HepG2 (cell line): ENCODE measurements around the gene DAB2IP. TPM values are rescaled to one million over a fixed set of nuclear protein-coding genes. Genes with fewer than 3 reads are reported as not detected.

ENCODE experiments used
- ATAC-seq: fragments of 200-7000 bp; cut with Tn5 transposase; 3 replicates; pipeline ENCODE4 v1.9.1; 2020; ENCODE audit warnings: mild to moderate bottlenecking, moderate library complexity
- BruUV-seq: library from RNA; stranded (reverse); fragments of 400-500 nt; replicated peaks from 2 replicates; lab custom pipeline; 2021; lab: Mats Ljungman, UMichigan
- CTCF ChIA-PET: fragments of 300-600 bp; formaldehyde crosslinking; extraction: SDS; loops from one replicate; lab custom pipeline; 2021; ENCODE audit warnings: low total read pairs, inconsistent platforms, low intra/inter-chr PET ratio; lab: Yijun Ruan, JAX
- POLR2A ChIA-PET: fragments of 350-600 bp; sonication (Branson Sonifier 250); formaldehyde crosslinking; loops from one replicate; lab custom pipeline; 2020; ENCODE audit warnings: antibody characterized with exemption, inconsistent platforms; lab: Yijun Ruan, JAX
- DNase-seq: peaks from one replicate; pipeline ENCODE4 v3.0.0-alpha.2; 2015; ENCODE audit warnings: low spot score
- FAIRE-seq: peaks from 3 replicates; lab custom pipeline; 2011; peaks lifted over from hg19 to GRCh38; lab: Jason Lieb, UNC
- H2AFZ ChIP-seq: one replicate; pipeline ENCODE4 v1.6.1; 2011; ENCODE audit warnings: low read length, inconsistent platforms
- H3K27ac ChIP-seq: fragments of 300-600 bp; 3 replicates; pipeline ENCODE4 v1.8.0; 2011; ENCODE audit warnings: mixed run types, mild to moderate bottlenecking, mixed read lengths, low read length, inconsistent platforms; ENCODE audit not compliant: insufficient read depth; ENCODE audit errors: extremely low read length
- H3K27me3 ChIP-seq, 2 experiments: fragments of 200-600 bp in 1 of 2; 2 replicates in 1 of 2; 3 replicates in 1 of 2; pipeline versions ENCODE4 v1.6.0 to v1.8.0; 2011; ENCODE audit warnings: low read length in 2 of 2, mild to moderate bottlenecking in 2 of 2, moderate library complexity in 2 of 2, inconsistent platforms in 1 of 2; ENCODE audit not compliant: insufficient read depth in 2 of 2, control insufficient read depth in 1 of 2
- H3K36me3 ChIP-seq, 2 experiments: fragments of 200-600 bp in 1 of 2; replicated peaks in 1 of 2; 2 replicates in 1 of 2; 3 replicates in 1 of 2; pipeline versions ENCODE4 v1.5.1 to v1.8.0; 2011; ENCODE audit warnings: low read length in 2 of 2, inconsistent platforms in 1 of 2; ENCODE audit not compliant: insufficient read depth in 2 of 2, control insufficient read depth in 1 of 2
- H3K4me1 ChIP-seq: 2 replicates; pipeline ENCODE4 v1.5.1; 2012; ENCODE audit warnings: low read length, inconsistent platforms; ENCODE audit not compliant: insufficient read depth
- H3K4me2 ChIP-seq: 2 replicates; pipeline ENCODE4 v1.6.0; 2011; ENCODE audit warnings: low read depth, low read length, inconsistent platforms
- H3K4me3 ChIP-seq, 3 experiments: fragments of 200-600 bp in 1 of 3; sonication (generic), shearing (Covaris generic) in 1 of 3; replicated peaks in 1 of 3; 2 replicates each; pipeline ENCODE4 v1.5.1; 2011 to 2016; ENCODE audit warnings: low read length in 3 of 3, inconsistent platforms in 2 of 3, low read depth in 2 of 3, mild to moderate bottlenecking in 2 of 3, control low read depth in 1 of 3, mixed read lengths in 1 of 3; ENCODE audit not compliant: insufficient read depth in 1 of 3
- H3K79me2 ChIP-seq: one replicate; pipeline ENCODE4 v1.6.1; 2011; ENCODE audit warnings: low read length, inconsistent platforms; ENCODE audit not compliant: insufficient read depth
- H3K9ac ChIP-seq: 2 replicates; pipeline ENCODE4 v1.6.0; 2011; ENCODE audit warnings: mild to moderate bottlenecking, low read depth, low read length, inconsistent platforms; ENCODE audit not compliant: insufficient read depth
- H3K9me3 ChIP-seq: 2 replicates; pipeline ENCODE4 v1.5.1; 2012; ENCODE audit warnings: mild to moderate bottlenecking, low read length
- H4K20me1 ChIP-seq: 2 replicates; pipeline ENCODE4 v1.6.0; 2011; ENCODE audit warnings: inconsistent platforms, mild to moderate bottlenecking, low read length, moderate library complexity; ENCODE audit not compliant: insufficient read depth
- CENPX ChIP-seq: sonication (generic); formaldehyde crosslinking; IDR thresholded peaks from 2 replicates; pipeline ENCODE4 v1.9.0; 2021; ENCODE audit warnings: mild to moderate bottlenecking, missing genetic modification reagents, moderate library complexity
- FOSL2 ChIP-seq: sonication (generic); formaldehyde crosslinking; IDR thresholded peaks from 2 replicates; pipeline ENCODE4 v1.4.0; 2020; ENCODE audit warnings: missing genetic modification reagents
- GFI1 ChIP-seq: sonication (generic); formaldehyde crosslinking; IDR thresholded peaks from 2 replicates; pipeline ENCODE4 v1.5.0; 2020; ENCODE audit warnings: missing genetic modification reagents, mild to moderate bottlenecking, borderline replicate concordance
- NFRKB ChIP-seq: fragments of 450-650 bp; IDR thresholded peaks from 2 replicates; pipeline ENCODE4 v1.6.1; 2017
- SNAI1 ChIP-seq: sonication (generic); formaldehyde crosslinking; IDR thresholded peaks from 2 replicates; pipeline ENCODE4 v1.5.0; 2020; ENCODE audit warnings: mild to moderate bottlenecking, missing genetic modification reagents, borderline replicate concordance
- SNAPC2 ChIP-seq: sonication (generic); formaldehyde crosslinking; IDR thresholded peaks from 2 replicates; pipeline ENCODE4 v1.8.1; 2022; ENCODE audit warnings: mild to moderate bottlenecking, missing genetic modification reagents
- TOE1 ChIP-seq: sonication (generic); formaldehyde crosslinking; IDR thresholded peaks from 2 replicates; pipeline ENCODE4 v1.4.0; 2020; ENCODE audit warnings: mild to moderate bottlenecking, missing genetic modification reagents
- TRIM22 ChIP-seq: fragments of 450-650 bp; IDR thresholded peaks from 2 replicates; pipeline ENCODE4 v1.6.1; 2017
- ZNF674 ChIP-seq: sonication (generic); formaldehyde crosslinking; IDR thresholded peaks from 2 replicates; pipeline ENCODE4 v1.5.0; 2020; ENCODE audit warnings: low read depth, mild to moderate bottlenecking, missing genetic modification reagents
- ZNF768 ChIP-seq: sonication (generic); formaldehyde crosslinking; IDR thresholded peaks from 2 replicates; pipeline ENCODE4 v1.4.0; 2020; ENCODE audit warnings: missing genetic modification reagents
- WGBS: methylation state at CpG from one replicate; pipeline ENCODE4 v1.1.6; 2017; ENCODE audit warnings: low lambda C conversion rate; 5-methylcytosine and 5-hydroxymethylcytosine counted together
- in situ Hi-C: cut with HindIII; loops from 2 replicates; pipeline ENCODE4 v1.10.0; 2017; ENCODE audit warnings: low pct_unique_long_range_greater_than_20kb; ENCODE audit not compliant: extremely low pct_ligation_motif_present
- intact Hi-C: fragments of 100-400 bp; cut with micrococcal nuclease; formaldehyde crosslinking; loops from one replicate; pipeline ENCODE4 v1.10.0; 2022; ENCODE audit not compliant: unreplicated experiment
- polyA plus RNA-seq, 8 experiments: library from polyadenylated mRNA; depleted of rRNA in 3 of 8; stranded (reverse) in 7 of 8; unstranded in 1 of 8; fragments of >200 nt; fragmentation: Illumina TruSeq in 4 of 8; extraction: Trizol in 4 of 8; gene quantifications; 2 replicates each; pipeline versions ENCODE4 v1.2.1 to v1.2.3, GENCODE V29; 2011 to 2016; ENCODE audit warnings: low read depth in 4 of 8, missing spikeins in 1 of 8, mixed read lengths in 1 of 8; ENCODE audit not compliant: insufficient read depth in 1 of 8
- total RNA-seq, 5 experiments: library from RNA; depleted of rRNA; stranded (reverse); fragments of >200 nt; fragmentation: Illumina TruSeq; extraction: Trizol; gene quantifications; 2 replicates each; pipeline ENCODE4 v1.2.3, GENCODE V29; 2016; ENCODE audit warnings: low read depth in 1 of 5

DAB2IP gene
- total and polyA plus RNA-seq, 2 of the 13 experiments (the other 11 are each of a cell fraction or from before 2014, with no cell fraction given), result 25.3 to 37.9 TPM

DNA sequence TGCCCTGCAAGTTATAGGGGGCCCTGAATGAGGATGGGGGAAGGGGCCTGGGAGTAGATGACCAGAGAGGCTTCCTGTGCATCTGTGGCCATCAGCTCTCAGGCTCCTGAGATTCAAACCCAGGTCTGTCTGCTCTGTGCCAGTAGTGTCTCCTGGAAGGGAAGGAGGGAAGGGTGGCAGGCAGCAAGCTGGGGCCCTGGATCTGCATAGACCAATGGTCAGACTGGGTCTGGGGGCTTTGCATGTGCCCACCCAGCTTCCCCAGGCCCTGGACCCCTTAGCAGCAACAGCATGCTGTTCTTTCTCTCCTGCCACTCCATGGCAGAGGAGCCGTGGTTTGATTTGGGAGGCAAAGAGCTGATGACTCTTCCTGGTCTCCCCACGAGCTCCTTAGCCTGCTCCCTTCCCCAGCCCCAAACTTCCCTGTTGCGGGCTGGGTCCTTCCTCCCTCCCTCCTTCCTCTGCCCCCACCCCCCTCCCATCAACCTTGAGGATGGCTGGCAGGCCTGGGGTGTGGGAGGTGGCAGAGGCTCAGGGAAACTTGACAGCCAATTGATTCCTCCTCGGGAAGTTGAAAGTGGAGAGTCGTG, 31.6 kb downstream of the DAB2IP start:
- DNase-seq (no peak), ATAC-seq (no peak), FAIRE-seq (no peak)
- H3K36me3 ChIP-seq, result no peaks in the 10 kb centered on the region; a peak in 1 of 5 replicates
- in situ Hi-C loops (no loop called here), intact Hi-C loops (no loop called here)
- H3K27me3 ChIP-seq, result no peaks in the 10 kb centered on the region
- no peak overlapping the region for H3K4me2 ChIP-seq
- no peaks in the 10 kb centered on the region for H4K20me1 ChIP-seq
- H3K79me2 ChIP-seq, result no peaks in the 10 kb centered on the region
- no TSS peak for BruUV-seq
- POLR2A ChIA-PET, result no interaction called here
- peaks cover 13% of the 10 kb centered on the region for H3K4me1 ChIP-seq
- no peaks in the 10 kb centered on the region for H3K9me3 ChIP-seq
- CTCF ChIA-PET, result interaction anchor here (2.1 to 2.6 kb wide), 2 partner anchors 132 to 137 kb away, joined by 8 read pairs; no protein-coding TSS in a partner anchor
- no peak overlapping the region for H2AFZ ChIP-seq
- no peak overlapping the region for H3K9ac ChIP-seq
- H3K27ac ChIP-seq, result no peak overlapping the region
- TF ChIP-seq FOSL2 (no peak), ZNF674 (CRISPR knock-in tag) (no peak), CENPX (CRISPR knock-in tag) (no peak), GFI1 (CRISPR knock-in tag) (no peak), ZNF768 (CRISPR knock-in tag) (no peak), SNAPC2 (no peak), SNAI1 (CRISPR knock-in tag) (no peak), TRIM22 (no peak), NFRKB (no peak), TOE1 (CRISPR knock-in tag) (no peak)
- H3K4me3 ChIP-seq, result no peak overlapping the region
- WGBS, result 62% methylated on average over 5 of the region's 5 CpGs
